HG03159 (cell line): ENCODE measurements around the gene ROR1.

ENCODE experiments used
- ATAC-seq: cut with Tn5 transposase; IDR thresholded peaks from one replicate; pipeline ENCODE4 v1.9.1; 2021; ENCODE audit warnings: mild to moderate bottlenecking, moderate library complexity; ENCODE audit not compliant: unreplicated experiment

Gene ROR1

GRCh38 chr1:63928186-63929105 lies 154.6 kb downstream of the ROR1 start:
- ATAC-seq, result no peak

GRCh38 chr1:63929106-63929478 lies 155.3 kb downstream of the ROR1 start:
- ATAC-seq, result no peak

GRCh38 chr1:63931468-63931867 lies 157.7 kb downstream of the ROR1 start:
- ATAC-seq, result no peak

- no peak for ATAC-seq
Observed at GRCh38 chr1:63934697-63935096, 160.9 kb downstream of the ROR1 start.

GRCh38 chr1:63935143-63935542 lies 161.3 kb downstream of the ROR1 start:
- peak; percentile 36 for ATAC-seq

- peak; percentile 67 for ATAC-seq
Observed at GRCh38 chr1:63935553-63935952, 161.7 kb downstream of the ROR1 start.

- ATAC-seq, result no peak
Observed at GRCh38 chr1:63936276-63936675, 162.5 kb downstream of the ROR1 start.

GRCh38 chr1:63936801-63937200 lies 163.0 kb downstream of the ROR1 start:
- no peak for ATAC-seq

GRCh38 chr1:63937461-63938022 lies 163.7 kb downstream of the ROR1 start:
- ATAC-seq, result no peak

- ATAC-seq, result no peak
Observed at GRCh38 chr1:63940440-63940839, 166.6 kb downstream of the ROR1 start.

- ATAC-seq, result no peak
Observed at GRCh38 chr1:63943393-63943792, 169.6 kb downstream of the ROR1 start.

GRCh38 chr1:63945943-63946342 lies 172.1 kb downstream of the ROR1 start:
- ATAC-seq, result no peak

GRCh38 chr1:63946866-63947491 lies 173.2 kb downstream of the ROR1 start:
- no peak for ATAC-seq

- no peak for ATAC-seq
Observed at GRCh38 chr1:63947904-63948303, 174.1 kb downstream of the ROR1 start.

- no peak for ATAC-seq
Observed at GRCh38 chr1:63950023-63950422, 176.2 kb downstream of the ROR1 start.

- ATAC-seq, result no peak
Observed at GRCh38 chr1:63951059-63951946, 177.5 kb downstream of the ROR1 start.

GRCh38 chr1:63954187-63954586 lies 180.4 kb downstream of the ROR1 start:
- no peak for ATAC-seq

- ATAC-seq, result no peak
Observed at GRCh38 chr1:63955370-63956145, 181.7 kb downstream of the ROR1 start.

GRCh38 chr1:63958556-63958955 lies 184.7 kb downstream of the ROR1 start:
- ATAC-seq, result no peak

- no peak for ATAC-seq
Observed at GRCh38 chr1:63960326-63960725, 186.5 kb downstream of the ROR1 start.
